NCI-H524 (cell line): ENCODE results near the gene ZNF264.
"Not testable (repeated sequence)": the region's sequence is repeated elsewhere in the genome, so short reads cannot be mapped to it uniquely, and the experiment has no call there.

ENCODE experiments used
- DNase-seq, 2 experiments: peaks; one replicate each; lab custom pipeline; 2025; lab: John Stamatoyannopoulos, UW

ZNF264 gene

DNA sequence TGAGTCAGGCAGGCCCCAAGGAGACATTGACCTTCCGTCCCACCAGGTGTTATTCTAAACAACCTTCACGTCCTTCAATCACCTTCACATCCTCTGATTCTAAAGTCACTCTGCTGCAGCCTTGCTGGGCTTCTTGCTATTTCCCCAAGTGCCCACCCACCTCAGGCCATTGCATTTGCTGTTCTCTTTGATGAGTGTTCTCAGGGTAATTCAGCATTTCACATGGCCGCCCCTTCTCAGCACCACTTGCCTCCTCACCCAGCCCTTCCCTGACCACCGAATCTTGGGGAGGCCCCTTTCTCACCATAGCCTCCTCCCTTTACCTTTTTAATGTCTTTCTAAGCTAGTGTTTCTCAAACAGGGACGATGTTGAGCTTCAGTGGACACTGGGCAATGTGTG is 53.8 kb downstream of the ZNF264 start:
- no peak for DNase-seq

DNA sequence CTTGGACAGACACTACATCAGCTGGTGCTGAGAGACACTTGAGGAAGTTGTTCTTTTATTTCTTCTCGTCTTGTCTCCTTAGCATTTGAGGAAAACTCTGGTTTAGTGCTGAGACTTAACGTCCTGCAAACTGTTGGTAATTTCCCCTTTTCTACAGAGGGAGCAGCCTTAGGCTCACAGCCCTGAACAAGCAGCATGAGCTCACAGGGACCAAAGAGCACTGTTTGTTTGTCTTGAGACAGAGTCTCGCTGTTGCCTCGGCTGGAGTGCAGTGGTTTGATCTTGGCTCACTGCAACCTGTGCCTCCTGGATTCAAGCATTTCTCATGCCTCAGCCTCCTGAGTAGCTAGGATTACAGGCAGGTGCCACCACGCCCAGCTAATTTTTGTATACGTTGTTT is 54.7 kb downstream of the ZNF264 start:
- no peak for DNase-seq

- no peak for DNase-seq
Observed at GRCh38 chr19:57248646-57249045, 57.3 kb downstream of the ZNF264 start.

DNA sequence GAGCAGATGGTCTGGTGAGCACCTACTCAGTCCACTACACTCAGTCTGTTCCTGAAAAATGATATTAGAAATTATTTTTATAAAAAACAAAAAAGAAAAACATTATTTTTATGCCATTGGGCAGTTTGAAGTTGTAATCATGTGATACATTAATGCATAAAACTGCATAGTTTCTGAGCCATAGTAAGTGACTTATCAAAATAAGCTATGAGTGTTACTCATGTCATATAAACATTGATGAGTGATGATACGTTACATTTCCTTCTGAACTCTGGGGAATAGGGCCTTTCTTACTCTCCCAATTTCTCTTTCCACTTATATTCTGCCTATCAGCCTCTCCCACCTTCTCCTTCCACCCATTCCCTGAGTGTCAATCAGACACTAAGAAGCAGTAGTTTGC is 58.0 kb downstream of the ZNF264 start:
- no peak for DNase-seq

GRCh38 chr19:57253767-57254166 is 62.5 kb downstream of the ZNF264 start:
- DNase-seq, result not testable (repeated sequence)

GRCh38 chr19:57262044-57262443 is 70.7 kb downstream of the ZNF264 start:
- DNase-seq, result no peak

GRCh38 chr19:57263244-57263741 is 72.0 kb downstream of the ZNF264 start:
- no peak for DNase-seq

DNA sequence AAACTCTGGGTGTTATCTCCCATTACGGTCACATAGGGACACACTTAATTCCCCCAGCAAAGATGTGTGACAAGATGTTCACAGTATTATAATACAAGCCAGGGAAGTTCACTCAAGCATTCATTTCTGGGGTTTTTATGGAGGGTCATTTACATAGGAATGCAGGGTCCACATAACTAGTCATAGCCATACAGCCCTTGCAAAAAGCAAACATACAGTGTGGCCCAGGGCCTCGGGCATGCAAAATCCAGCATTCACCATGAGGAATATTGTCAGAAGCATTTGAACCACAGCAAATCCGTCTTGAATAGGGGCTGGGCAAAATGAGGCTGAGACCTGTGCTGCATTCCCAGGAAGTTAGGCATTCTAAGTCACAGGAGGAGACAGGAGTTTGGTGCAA is 76.0 kb downstream of the ZNF264 start:
- DNase-seq, result no peak

DNA sequence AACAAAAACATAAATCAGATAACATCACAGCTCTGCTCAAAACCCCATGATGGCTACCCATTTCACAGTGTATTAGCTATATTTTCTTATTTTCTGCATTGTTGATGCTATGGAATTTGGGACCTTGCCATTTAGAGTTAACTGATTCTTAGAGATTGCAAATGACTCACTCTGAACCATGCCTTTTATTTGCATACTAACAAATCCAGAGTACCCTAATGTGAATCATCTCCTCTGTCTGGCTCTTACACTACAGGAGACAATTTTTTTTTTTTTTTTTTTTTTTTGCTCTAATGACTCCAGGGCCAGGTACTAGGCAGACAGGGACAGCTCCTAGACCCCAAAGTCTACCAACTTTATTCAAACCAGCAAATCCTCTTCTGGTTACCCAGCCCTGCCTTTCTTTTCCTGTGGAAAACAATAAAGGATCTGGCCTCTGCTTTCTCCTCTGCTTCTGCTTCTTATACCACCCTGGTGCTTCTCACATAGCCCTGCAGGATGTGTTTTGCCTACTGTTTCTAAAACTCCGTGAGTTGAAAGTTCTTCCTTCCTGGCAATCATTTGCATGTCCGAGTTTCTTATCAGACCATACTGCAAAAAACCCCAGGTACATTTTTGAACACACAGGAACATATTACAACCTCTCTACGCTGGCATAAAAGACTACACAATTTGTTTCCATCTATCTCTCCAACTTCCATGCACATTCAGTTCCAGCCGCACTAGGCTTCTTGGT is 78.4 kb downstream of the ZNF264 start:
- DNase-seq, result no peak

DNA sequence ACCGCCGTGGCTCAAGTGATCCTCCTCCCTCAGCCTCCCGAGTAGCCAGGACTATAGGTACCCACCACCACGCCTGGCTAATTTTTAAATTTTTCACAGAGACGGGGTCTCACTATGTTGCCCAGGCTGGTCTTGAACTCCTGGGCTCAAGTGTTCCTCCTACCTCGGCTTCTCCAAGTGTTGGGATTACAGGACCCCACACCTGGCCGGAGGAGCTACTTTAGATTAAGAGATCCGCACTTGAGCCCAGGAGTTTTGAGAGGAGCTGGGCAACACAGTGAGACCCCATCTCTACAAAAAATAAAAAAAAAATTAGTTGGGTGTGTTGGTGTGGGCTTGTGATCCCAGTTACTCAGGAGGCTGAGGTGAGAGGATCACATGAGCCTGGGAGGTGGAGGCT is 80.0 kb downstream of the ZNF264 start:
- no peak for DNase-seq
